AG09319 (cell line): ENCODE results near the gene MUSTN1.

Experiments
- DNase-seq: peaks from one replicate; pipeline ENCODE4 v3.0.0-alpha.2; 2010; ENCODE audit warnings: low read depth; ENCODE audit errors: extremely low read depth
- TF ChIP-seq, protein P1 (sequence below): IDR thresholded peaks from 2 replicates; pipeline ENCODE4 v1.5.1; 2011; ENCODE audit warnings: low read depth, mild to moderate bottlenecking, inconsistent platforms, low read length, moderate library complexity

MUSTN1 gene

DNA sequence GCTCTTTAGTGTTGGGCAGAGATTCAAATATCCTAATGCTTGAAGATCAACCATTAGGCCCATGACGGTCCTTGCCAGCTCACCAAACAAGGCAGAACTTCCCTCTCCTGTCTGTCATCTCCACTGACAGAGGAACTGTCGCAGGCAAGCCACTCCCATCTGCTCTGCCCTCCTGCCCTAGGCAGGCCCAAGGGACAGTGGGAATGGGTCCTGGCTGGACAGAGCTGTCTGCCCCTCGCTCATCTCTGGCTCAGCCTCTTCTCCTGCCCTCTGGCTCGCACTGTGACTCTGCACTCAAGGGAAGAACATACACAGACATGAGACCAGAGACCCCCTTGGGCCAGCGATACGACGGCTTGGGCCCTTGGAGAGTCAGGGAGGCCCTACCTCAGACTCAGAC, 7.6 kb upstream of the MUSTN1 start:
- TF ChIP-seq, protein P1, sequence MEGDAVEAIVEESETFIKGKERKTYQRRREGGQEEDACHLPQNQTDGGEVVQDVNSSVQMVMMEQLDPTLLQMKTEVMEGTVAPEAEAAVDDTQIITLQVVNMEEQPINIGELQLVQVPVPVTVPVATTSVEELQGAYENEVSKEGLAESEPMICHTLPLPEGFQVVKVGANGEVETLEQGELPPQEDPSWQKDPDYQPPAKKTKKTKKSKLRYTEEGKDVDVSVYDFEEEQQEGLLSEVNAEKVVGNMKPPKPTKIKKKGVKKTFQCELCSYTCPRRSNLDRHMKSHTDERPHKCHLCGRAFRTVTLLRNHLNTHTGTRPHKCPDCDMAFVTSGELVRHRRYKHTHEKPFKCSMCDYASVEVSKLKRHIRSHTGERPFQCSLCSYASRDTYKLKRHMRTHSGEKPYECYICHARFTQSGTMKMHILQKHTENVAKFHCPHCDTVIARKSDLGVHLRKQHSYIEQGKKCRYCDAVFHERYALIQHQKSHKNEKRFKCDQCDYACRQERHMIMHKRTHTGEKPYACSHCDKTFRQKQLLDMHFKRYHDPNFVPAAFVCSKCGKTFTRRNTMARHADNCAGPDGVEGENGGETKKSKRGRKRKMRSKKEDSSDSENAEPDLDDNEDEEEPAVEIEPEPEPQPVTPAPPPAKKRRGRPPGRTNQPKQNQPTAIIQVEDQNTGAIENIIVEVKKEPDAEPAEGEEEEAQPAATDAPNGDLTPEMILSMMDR = no peak
- DNase-seq = no peak

DNA sequence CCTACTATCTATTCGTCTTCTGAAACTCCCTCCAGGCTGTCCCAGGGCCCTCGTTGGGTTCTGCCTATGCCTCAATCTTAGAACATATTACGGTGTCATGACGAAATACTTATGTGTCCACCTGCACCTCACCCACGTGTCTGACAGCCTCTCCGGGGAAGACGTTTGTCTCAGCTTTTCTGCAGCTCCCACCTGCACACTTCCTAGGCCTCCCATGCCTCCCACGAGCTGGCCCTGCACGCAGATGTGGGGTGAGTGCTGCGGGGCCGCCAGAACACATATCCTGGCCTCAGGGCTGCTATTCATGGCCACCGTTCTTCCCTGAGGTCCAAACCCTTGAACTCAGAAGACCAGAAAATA, 7.1 kb upstream of the MUSTN1 start:
- TF ChIP-seq, protein P1 = no peak
- DNase-seq = no peak

DNA sequence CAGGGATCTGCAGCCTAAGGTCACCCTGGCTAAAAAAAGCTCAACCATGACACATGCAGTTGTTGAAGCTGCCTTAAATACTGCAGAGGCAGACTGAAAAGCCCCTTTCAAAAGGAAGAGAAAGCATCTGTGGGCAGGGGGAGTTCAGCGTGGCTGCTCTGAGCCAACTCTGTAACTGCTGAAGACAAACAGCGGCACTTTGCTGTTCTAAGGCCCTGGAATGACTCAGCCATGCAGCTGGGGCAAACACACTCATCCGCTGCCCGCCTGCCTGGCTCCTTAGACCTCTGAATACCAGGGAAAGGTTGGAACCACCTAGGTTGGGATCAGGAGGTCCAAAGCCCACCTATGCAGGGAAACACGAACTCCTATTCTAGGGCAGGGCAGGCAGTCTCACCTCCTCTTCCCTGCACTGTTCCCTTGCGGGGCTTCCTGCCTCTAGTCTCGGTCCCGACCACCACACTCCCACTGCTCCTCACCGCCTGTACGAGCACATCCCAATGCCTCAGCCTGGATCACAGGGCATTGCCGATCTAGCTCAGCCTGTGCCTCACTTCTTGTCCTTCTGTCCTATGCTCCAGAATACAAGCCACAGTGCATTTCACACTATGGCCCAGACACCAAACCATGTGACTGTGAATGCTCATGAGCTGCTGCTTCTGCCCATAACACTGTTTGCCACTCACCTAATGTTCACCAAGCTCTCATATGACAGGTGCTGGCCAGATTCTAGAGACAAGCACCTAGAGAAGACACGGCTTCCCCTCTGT, 6.6 kb upstream of the MUSTN1 start:
- DNase-seq = no peak
- TF ChIP-seq, protein P1 = no peak

DNA sequence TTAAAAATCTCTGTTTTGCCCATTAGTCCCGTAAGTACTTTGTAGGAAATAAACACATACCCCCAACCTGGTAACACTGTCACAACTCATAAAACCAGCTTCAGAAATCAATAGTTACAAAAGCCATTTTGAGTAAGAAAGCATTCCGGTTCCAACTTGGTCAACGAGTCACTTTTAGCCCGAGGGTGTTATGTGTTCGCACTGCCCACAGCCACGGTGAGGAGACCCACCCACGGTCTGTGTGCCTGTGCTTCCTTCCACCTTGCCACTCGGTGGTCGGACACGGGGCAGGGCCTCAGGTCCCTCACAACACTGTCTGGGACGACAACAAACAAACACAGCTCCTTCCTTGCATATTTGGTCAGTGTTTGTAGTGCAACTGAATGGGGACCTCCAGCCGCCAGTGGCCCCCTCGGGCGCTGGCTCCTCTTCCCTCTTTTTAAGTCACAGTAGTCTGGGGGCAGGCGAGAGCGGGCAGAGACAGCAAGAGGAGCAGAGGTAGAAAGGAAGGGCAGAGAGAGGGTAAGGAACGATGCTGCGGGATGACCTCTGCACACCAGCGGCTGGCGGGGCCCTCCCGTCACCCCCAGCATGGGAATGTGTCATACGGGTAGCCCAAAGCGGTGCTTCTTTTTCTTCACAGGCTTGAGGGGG, 5.2 kb upstream of the MUSTN1 start:
- TF ChIP-seq, protein P1 = no peak
- DNase-seq = no peak

DNA sequence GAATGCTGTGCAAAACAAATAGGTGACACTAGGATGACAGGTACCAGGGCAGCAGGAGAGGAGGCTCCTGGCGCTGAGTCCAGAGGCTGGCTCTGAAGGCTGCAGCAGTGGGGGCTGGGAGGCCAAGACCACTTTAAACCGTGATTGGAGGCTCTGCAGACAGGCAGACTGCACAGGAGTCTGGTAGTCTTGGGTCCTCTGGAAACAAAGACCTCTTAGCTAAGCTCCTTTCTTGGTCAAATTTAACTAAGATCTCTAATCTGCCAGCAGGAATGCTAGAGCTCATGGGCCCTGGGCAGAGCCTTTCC, 4.4 kb upstream of the MUSTN1 start:
- TF ChIP-seq, protein P1 = no peak
- DNase-seq = no peak

DNA sequence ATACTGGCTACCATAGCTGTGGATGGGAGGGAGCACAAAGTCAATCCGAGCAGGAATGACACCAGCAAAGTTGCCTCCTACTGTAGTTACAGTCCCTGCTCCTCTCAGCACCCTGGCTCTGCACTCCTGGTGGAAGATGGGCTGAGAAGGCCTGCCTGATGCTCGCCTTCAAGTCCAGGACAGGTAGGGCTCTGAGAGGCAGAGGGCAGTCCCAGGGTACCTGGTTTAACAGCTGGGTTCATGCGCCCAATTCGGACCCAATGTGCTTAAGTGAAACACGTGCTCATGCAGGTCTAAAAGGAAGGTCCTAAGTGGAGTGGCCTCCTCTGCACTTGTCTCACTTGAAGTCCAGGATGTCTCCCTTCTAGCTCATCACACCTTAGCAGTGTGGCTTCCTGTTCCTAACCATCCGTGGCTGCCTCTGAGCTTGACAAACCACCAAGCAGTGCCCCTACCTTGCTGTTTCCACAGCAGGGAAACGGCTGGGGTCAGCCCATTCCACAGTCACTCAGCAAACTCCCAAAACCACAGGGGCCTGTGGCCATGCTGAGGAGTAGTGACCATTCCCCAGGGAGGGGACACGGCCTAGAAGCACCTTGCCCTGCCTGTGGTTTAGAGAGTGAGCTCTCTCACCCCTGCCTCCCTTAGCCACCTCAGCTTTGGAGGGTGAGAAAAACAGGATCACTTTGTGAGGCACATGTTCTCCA, 3.9 kb upstream of the MUSTN1 start:
- TF ChIP-seq, protein P1 = no peak
- no peak for DNase-seq

DNA sequence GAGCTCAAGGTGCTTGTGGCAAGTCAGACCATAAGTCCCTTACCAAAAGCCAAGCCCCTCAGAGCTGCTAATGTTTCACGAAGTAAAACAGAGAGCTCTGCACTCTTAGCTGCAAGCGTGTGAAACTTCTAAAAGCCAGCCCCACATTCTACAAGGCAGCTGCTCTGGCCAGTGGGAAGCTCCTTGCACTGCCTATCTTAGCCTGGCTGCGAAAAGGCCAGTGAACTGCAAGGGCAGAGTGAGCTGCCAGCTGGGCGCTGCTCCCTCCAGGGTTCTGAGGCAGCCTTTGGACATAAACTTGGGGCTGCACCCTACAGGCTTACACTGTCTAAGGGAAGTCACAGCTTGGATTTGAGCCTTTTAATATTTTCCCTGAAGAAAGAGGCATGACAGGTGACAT, 2.2 kb upstream of the MUSTN1 start:
- no peak for DNase-seq
- TF ChIP-seq, protein P1 = no peak
